ENCODE measurements around the gene LAMTOR3.

The LAMTOR3 gene

GRCh38 chr4:99856166-99856565 lies 38.1 kb downstream of the LAMTOR3 start:
- peak overlapping the region; percentile 71; the same call in 1 of the 2 replicates for H2AFZ ChIP-seq (ENCODE audit: low read length)
- no peaks in the 10 kb centered on the region for H3K36me3 ChIP-seq (ENCODE audit: insufficient read depth, low read length)
- no peaks in the 10 kb centered on the region for H3K79me2 ChIP-seq (ENCODE audit: insufficient read depth, low read length)
- H3K4me3 ChIP-seq (ENCODE audit: low read length, poor library complexity, severe bottlenecking), result no peak overlapping the region
- no peaks in the 10 kb centered on the region for H3K4me1 ChIP-seq (ENCODE audit: insufficient read depth, low read length, poor library complexity, severe bottlenecking)
- peak overlapping the region; percentile 39 for H3K4me2 ChIP-seq (ENCODE audit: low read depth, low read length, poor library complexity, severe bottlenecking)
- no peaks in the 10 kb centered on the region for H3F3A ChIP-seq (ENCODE audit: low read depth)
- H3K9me2 ChIP-seq (replicated peaks; ENCODE audit: low read depth, low read length), result no peaks in the 10 kb centered on the region
- no peaks in the 10 kb centered on the region for H4K20me1 ChIP-seq (ENCODE audit: insufficient read depth, low read length, poor library complexity, severe bottlenecking)
- H3K27me3 ChIP-seq (ENCODE audit: insufficient read depth, low read length, poor library complexity, severe bottlenecking), result no peaks in the 10 kb centered on the region
- no peak overlapping the region for H3K9ac ChIP-seq (ENCODE audit: low read depth, low read length, poor library complexity, severe bottlenecking)
- TF ChIP-seq CTCF (conservative IDR thresholded peaks at IDR 0.05; ENCODE audit: low read length) (no peak), EZH2phosphoT487 (IDR thresholded peaks at IDR 0.05; ENCODE audit: borderline replicate concordance) (no peak)
- H3K9me3 ChIP-seq (ENCODE audit: insufficient read depth, low read depth, low read length), result no peaks in the 10 kb centered on the region

GRCh38 chr4:99855678-99856077 lies 38.5 kb downstream of the LAMTOR3 start:
- no peaks in the 10 kb centered on the region for H3K79me2 ChIP-seq (ENCODE audit: insufficient read depth, low read length)
- H3K9ac ChIP-seq (ENCODE audit: low read depth, low read length, poor library complexity, severe bottlenecking), result no peak overlapping the region
- H3F3A ChIP-seq (ENCODE audit: low read depth), result no peaks in the 10 kb centered on the region
- H2AFZ ChIP-seq (ENCODE audit: low read length), result peak overlapping the region; percentile 71
- no peaks in the 10 kb centered on the region for H3K27me3 ChIP-seq (ENCODE audit: insufficient read depth, low read length, poor library complexity, severe bottlenecking)
- no peak overlapping the region for H3K4me3 ChIP-seq (ENCODE audit: low read length, poor library complexity, severe bottlenecking)
- H3K9me2 ChIP-seq (replicated peaks; ENCODE audit: low read depth, low read length), result no peaks in the 10 kb centered on the region
- H3K4me1 ChIP-seq (ENCODE audit: insufficient read depth, low read length, poor library complexity, severe bottlenecking), result no peaks in the 10 kb centered on the region
- no peaks in the 10 kb centered on the region for H4K20me1 ChIP-seq (ENCODE audit: insufficient read depth, low read length, poor library complexity, severe bottlenecking)
- no peak for TF ChIP-seq EZH2phosphoT487 (IDR thresholded peaks at IDR 0.05; ENCODE audit: borderline replicate concordance)
- H3K9me3 ChIP-seq (ENCODE audit: insufficient read depth, low read depth, low read length), result no peaks in the 10 kb centered on the region
- H3K4me2 ChIP-seq (ENCODE audit: low read depth, low read length, poor library complexity, severe bottlenecking), result peak overlapping the region; percentile 39
- no peaks in the 10 kb centered on the region for H3K36me3 ChIP-seq (ENCODE audit: insufficient read depth, low read length)

- Histone ChIP-seq H3K9me2 (replicated peaks; ENCODE audit: low read depth, low read length) (no peaks in the 10 kb centered on the region), H3K9ac (ENCODE audit: low read depth, low read length, poor library complexity, severe bottlenecking) (no peak overlapping the region), H3K4me1 (ENCODE audit: insufficient read depth, low read length, poor library complexity, severe bottlenecking) (no peaks in the 10 kb centered on the region), H3K9me3 (ENCODE audit: insufficient read depth, low read depth, low read length) (no peaks in the 10 kb centered on the region), H4K20me1 (ENCODE audit: insufficient read depth, low read length, poor library complexity, severe bottlenecking) (no peaks in the 10 kb centered on the region), H3K27me3 (ENCODE audit: insufficient read depth, low read length, poor library complexity, severe bottlenecking) (no peaks in the 10 kb centered on the region), H3K79me2 (ENCODE audit: insufficient read depth, low read length) (no peaks in the 10 kb centered on the region), H2AFZ (ENCODE audit: low read length) (no peak overlapping the region), H3F3A (ENCODE audit: low read depth) (no peaks in the 10 kb centered on the region), H3K36me3 (ENCODE audit: insufficient read depth, low read length) (no peaks in the 10 kb centered on the region), H3K4me3 (ENCODE audit: low read length, poor library complexity, severe bottlenecking) (no peak overlapping the region), H3K4me2 (ENCODE audit: low read depth, low read length, poor library complexity, severe bottlenecking) (no peak overlapping the region)
- TF ChIP-seq CTCF (conservative IDR thresholded peaks at IDR 0.05; ENCODE audit: low read length), result no peak
- no peak for TF ChIP-seq EZH2phosphoT487 (IDR thresholded peaks at IDR 0.05; ENCODE audit: borderline replicate concordance)
Observed at GRCh38 chr4:99853999-99854398, 40.2 kb downstream of the LAMTOR3 start.

- H3K79me2 ChIP-seq (ENCODE audit: insufficient read depth, low read length), result no peaks in the 10 kb centered on the region
- TF ChIP-seq EZH2phosphoT487 (IDR thresholded peaks at IDR 0.05; ENCODE audit: borderline replicate concordance), result no peak
- TF ChIP-seq CTCF (conservative IDR thresholded peaks at IDR 0.05; ENCODE audit: low read length), result no peak
- no peak overlapping the region for H3K9ac ChIP-seq (ENCODE audit: low read depth, low read length, poor library complexity, severe bottlenecking)
- H3K4me2 ChIP-seq (ENCODE audit: low read depth, low read length, poor library complexity, severe bottlenecking), result no peak overlapping the region
- no peak overlapping the region for H3K4me3 ChIP-seq (ENCODE audit: low read length, poor library complexity, severe bottlenecking)
- no peaks in the 10 kb centered on the region for H3K27me3 ChIP-seq (ENCODE audit: insufficient read depth, low read length, poor library complexity, severe bottlenecking)
- H2AFZ ChIP-seq (ENCODE audit: low read length), result no peak overlapping the region
- no peaks in the 10 kb centered on the region for H3F3A ChIP-seq (ENCODE audit: low read depth)
- no peaks in the 10 kb centered on the region for H4K20me1 ChIP-seq (ENCODE audit: insufficient read depth, low read length, poor library complexity, severe bottlenecking)
- no peaks in the 10 kb centered on the region for H3K9me3 ChIP-seq (ENCODE audit: insufficient read depth, low read depth, low read length)
- H3K9me2 ChIP-seq (replicated peaks; ENCODE audit: low read depth, low read length), result no peaks in the 10 kb centered on the region
- H3K36me3 ChIP-seq (ENCODE audit: insufficient read depth, low read length), result no peaks in the 10 kb centered on the region
- no peaks in the 10 kb centered on the region for H3K4me1 ChIP-seq (ENCODE audit: insufficient read depth, low read length, poor library complexity, severe bottlenecking)
Observed at GRCh38 chr4:99853190-99853589, 41.0 kb downstream of the LAMTOR3 start.
